ENCODE measurements around the gene UCK2. TPM values are rescaled to one million over a fixed set of nuclear protein-coding genes. Genes with fewer than 3 reads are reported as not detected.

UCK2 gene
- total RNA-seq, 2 experiments from 2014 or later, result 0.67 to 0.71 TPM

DNA sequence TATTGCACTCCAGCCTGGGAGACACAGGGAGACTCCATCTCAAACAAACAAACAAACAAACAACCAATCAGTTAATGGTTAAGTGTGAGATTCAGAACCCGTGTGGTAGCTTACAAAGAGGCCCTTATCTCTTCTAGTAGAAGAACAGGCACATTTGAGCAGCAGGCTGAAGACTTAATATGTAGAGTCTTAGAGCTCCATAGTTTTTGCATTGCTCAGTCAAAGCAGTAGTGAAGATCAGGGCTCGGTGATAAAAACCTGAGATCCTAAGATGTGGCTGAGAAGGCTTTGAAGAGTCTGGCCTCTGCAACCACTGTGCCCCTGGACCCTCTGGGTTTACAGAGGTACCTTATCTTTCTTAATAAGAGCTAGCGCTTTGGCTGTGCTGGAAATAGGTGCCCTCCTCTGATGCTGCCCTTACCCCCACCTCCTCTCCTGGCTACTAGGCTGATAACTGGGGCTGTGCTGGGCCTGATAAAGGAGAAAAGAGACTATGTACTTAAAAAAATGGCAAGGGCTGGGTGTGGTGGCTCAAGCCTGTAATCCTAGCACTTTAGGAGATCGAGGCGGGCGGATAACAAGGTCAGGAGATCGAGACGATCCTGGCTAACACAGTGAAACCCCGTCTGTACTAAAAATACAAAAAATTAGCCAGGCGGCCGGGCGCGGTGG, 10.5 kb upstream of the UCK2 start:
- Mint-ChIP-seq H3K27me3 (peaks cover 6% of the 10 kb centered on the region), H3K36me3 (ENCODE audit: low read depth) (no peaks in the 10 kb centered on the region), H3K4me3 (no peak overlapping the region), H3K4me1 (ENCODE audit: low read depth) (no peaks in the 10 kb centered on the region), H3K27ac (no peak overlapping the region), H3K9me3 (no peaks in the 10 kb centered on the region)
- Histone ChIP-seq H3K27ac (ENCODE audit: low read depth in 1 of 2, low read length in 2 of 2) (no peak overlapping the region), H3K36me3 (ENCODE audit: insufficient read depth, low read length) (no peaks in the 10 kb centered on the region), H3K9me3 (ENCODE audit: control insufficient read depth in 1 of 2, insufficient read depth in 1 of 2, low read length in 2 of 2) (peaks cover 0 to 4% of the 10 kb centered on the region in 2 experiments), H3K4me1 (ENCODE audit: insufficient read depth, low read length) (no peaks in the 10 kb centered on the region), H3K27me3 (ENCODE audit: control insufficient read depth in 1 of 2, insufficient read depth in 2 of 2, low read length in 2 of 2) (no peaks in the 10 kb centered on the region), H3K4me3 (ENCODE audit: low read length) (no peak overlapping the region)
- ChIA-PET POLR2A (no interaction called here), CTCF (no interaction called here)
- ATAC-seq (ENCODE audit: poor library complexity) (no peak), DNase-seq (no peak)
- intact Hi-C loops (cut with DNase I, micrococcal nuclease), result no loop called here
- no peak for TF ChIP-seq CTCF (IDR thresholded peaks at IDR 0.05)

GRCh38 chr1:165823552-165824268, 3.7 kb upstream of the UCK2 start:
- Histone ChIP-seq H3K9me3 (ENCODE audit: control insufficient read depth in 1 of 2, insufficient read depth in 1 of 2, low read length in 2 of 2) (no peaks in the 10 kb centered on the region), H3K4me3 (ENCODE audit: low read length) (no peak overlapping the region), H3K4me1 (ENCODE audit: insufficient read depth, low read length) (peaks cover 10% of the 10 kb centered on the region), H3K27me3 (ENCODE audit: control insufficient read depth in 1 of 2, insufficient read depth in 2 of 2, low read length in 2 of 2) (no peaks in the 10 kb centered on the region), H3K36me3 (ENCODE audit: insufficient read depth, low read length) (no peaks in the 10 kb centered on the region), H3K27ac (ENCODE audit: low read depth in 1 of 2, low read length in 2 of 2) (no peak overlapping the region)
- TF ChIP-seq CTCF (IDR thresholded peaks at IDR 0.05), result no peak
- Mint-ChIP-seq H3K4me1 (ENCODE audit: low read depth) (peaks cover 13% of the 10 kb centered on the region), H3K36me3 (ENCODE audit: low read depth) (peaks cover 7% of the 10 kb centered on the region), H3K27ac (no peak overlapping the region), H3K9me3 (no peaks in the 10 kb centered on the region), H3K27me3 (peaks cover 4% of the 10 kb centered on the region), H3K4me3 (no peak overlapping the region)
- ChIA-PET POLR2A (no interaction called here), CTCF (no interaction called here)
- intact Hi-C loops (cut with DNase I, micrococcal nuclease), result no loop called here
- no peak for DNase-seq
- no peak for ATAC-seq (ENCODE audit: poor library complexity)

- Histone ChIP-seq H3K27ac (ENCODE audit: low read depth in 1 of 2, low read length in 2 of 2) (no peak overlapping the region), H3K4me1 (ENCODE audit: insufficient read depth, low read length) (peaks cover 15% of the 10 kb centered on the region), H3K36me3 (ENCODE audit: insufficient read depth, low read length) (no peaks in the 10 kb centered on the region), H3K9me3 (ENCODE audit: control insufficient read depth in 1 of 2, insufficient read depth in 1 of 2, low read length in 2 of 2) (no peaks in the 10 kb centered on the region), H3K27me3 (ENCODE audit: control insufficient read depth in 1 of 2, insufficient read depth in 2 of 2, low read length in 2 of 2) (no peaks in the 10 kb centered on the region), H3K4me3 (ENCODE audit: low read length) (no peak overlapping the region)
- DNase-seq (no peak), ATAC-seq (ENCODE audit: poor library complexity) (no peak)
- intact Hi-C loops (cut with DNase I, micrococcal nuclease), result no loop called here
- Mint-ChIP-seq H3K27me3 (peaks cover 4% of the 10 kb centered on the region), H3K4me3 (no peak overlapping the region), H3K4me1 (ENCODE audit: low read depth) (peaks cover 19% of the 10 kb centered on the region), H3K27ac (no peak overlapping the region), H3K9me3 (no peaks in the 10 kb centered on the region), H3K36me3 (ENCODE audit: low read depth) (peaks cover 7% of the 10 kb centered on the region)
- TF ChIP-seq CTCF (IDR thresholded peaks at IDR 0.05), result no peak
- CTCF ChIA-PET, result no interaction called here
- POLR2A ChIA-PET, result no interaction called here
Measured at GRCh38 chr1:165824269-165824643, 3.2 kb upstream of the UCK2 start.

Data from CD4-positive, alpha-beta T cell (primary cell).